ENCODE data around the gene YEATS2. TPM values are rescaled to one million over a fixed set of nuclear protein-coding genes. Genes with fewer than 3 reads are reported as not detected.

YEATS2 gene
- total and polyA plus RNA-seq, 2 donors (not counting 3 experiments of a cell fraction or from before 2014, with no cell fraction given): 30.2 to 59.9 TPM

GRCh38 chr3:183781246-183781645 is 83.6 kb downstream of the YEATS2 start:
- ChIA-PET CTCF (interaction anchor here (2.5 kb wide), 1 partner anchor 15 kb away, joined by 12 read pairs; no protein-coding TSS in a partner anchor), POLR2A (no interaction called here)
- BruUV-seq (replicated peaks): no TSS peak

More at GRCh38 chr3:183781246-183781645, 83.6 kb downstream of the YEATS2 start:
- Histone ChIP-seq H3K79me2 (ENCODE audit: control insufficient read depth, insufficient read depth, low read length) (peaks cover 8% of the 10 kb centered on the region), H3K4me2 (ENCODE audit: insufficient read depth, low read length) (no peak overlapping the region), H2AFZ (ENCODE audit: low read depth, low read length) (no peak overlapping the region), H4K20me1 (replicated peaks; ENCODE audit: control insufficient read depth, extremely low read depth, insufficient read depth, low read length) (no peaks in the 10 kb centered on the region), H3K9me1 (replicated peaks; ENCODE audit: control insufficient read depth, extremely low read depth, insufficient read depth, low read length) (no peaks in the 10 kb centered on the region), H3K4me1 (ENCODE audit: control insufficient read depth, extremely low read depth, insufficient read depth, low read length) (peaks cover 5% of the 10 kb centered on the region), H3K9ac (replicated peaks; ENCODE audit: extremely low read depth, insufficient read depth, low read length) (no peak overlapping the region), H3K27ac (ENCODE audit: insufficient read depth, low read depth, low read length) (no peak overlapping the region), H3K9me3 (replicated peaks; ENCODE audit: control insufficient read depth, insufficient read depth, low read length) (no peaks in the 10 kb centered on the region), H3K4me3 (replicated peaks in 1 of 3; ENCODE audit: insufficient read depth in 1 of 3, low read depth in 1 of 3, low read length in 3 of 3) (no peak overlapping the region), H3K27me3 (ENCODE audit: control insufficient read depth in 2 of 2, insufficient read depth in 2 of 2, low read length in 2 of 2) (no peaks in the 10 kb centered on the region), H3K36me3 (ENCODE audit: control insufficient read depth in 2 of 2, extremely low read depth in 1 of 2, insufficient read depth in 2 of 2, low read length in 2 of 2) (peaks cover 24 to 33% of the 10 kb centered on the region in 2 experiments)
- intact Hi-C loops (cut with micrococcal nuclease) (no loop called here), dilution Hi-C loops (cut with MboI; ENCODE audit: extremely low pct_ligation_motif_present, low sequenced_read_pairs) (no loop called here)
- DNase-seq (ENCODE audit: low read depth, low spot score) (no peak), FAIRE-seq (no peak)
- TF ChIP-seq MAX (IDR thresholded peaks at IDR 0.05; ENCODE audit: insufficient read depth, insufficient read length): no peak
- no peak for TF ChIP-seq POLR2A (IDR thresholded peaks at IDR 0.05; ENCODE audit: low read depth, low read length)
- no peak for TF ChIP-seq EZH2 (IDR thresholded peaks at IDR 0.05; ENCODE audit: borderline replicate concordance, low read depth, low read length, severe bottlenecking)
- no peak for TF ChIP-seq POLR2AphosphoS5 (IDR thresholded peaks at IDR 0.05; ENCODE audit: insufficient read depth, low read depth, low read length)
- TF ChIP-seq FOS (IDR thresholded peaks at IDR 0.05; ENCODE audit: borderline replicate concordance, insufficient read depth, low read length): no peak
- no peak for TF ChIP-seq MYC (IDR thresholded peaks at IDR 0.05; ENCODE audit: low read depth, low read length)
- TF ChIP-seq JUN (IDR thresholded peaks at IDR 0.05; ENCODE audit: borderline replicate concordance, insufficient read depth, insufficient read length, low read depth): no peak
- TF ChIP-seq, protein P1, sequence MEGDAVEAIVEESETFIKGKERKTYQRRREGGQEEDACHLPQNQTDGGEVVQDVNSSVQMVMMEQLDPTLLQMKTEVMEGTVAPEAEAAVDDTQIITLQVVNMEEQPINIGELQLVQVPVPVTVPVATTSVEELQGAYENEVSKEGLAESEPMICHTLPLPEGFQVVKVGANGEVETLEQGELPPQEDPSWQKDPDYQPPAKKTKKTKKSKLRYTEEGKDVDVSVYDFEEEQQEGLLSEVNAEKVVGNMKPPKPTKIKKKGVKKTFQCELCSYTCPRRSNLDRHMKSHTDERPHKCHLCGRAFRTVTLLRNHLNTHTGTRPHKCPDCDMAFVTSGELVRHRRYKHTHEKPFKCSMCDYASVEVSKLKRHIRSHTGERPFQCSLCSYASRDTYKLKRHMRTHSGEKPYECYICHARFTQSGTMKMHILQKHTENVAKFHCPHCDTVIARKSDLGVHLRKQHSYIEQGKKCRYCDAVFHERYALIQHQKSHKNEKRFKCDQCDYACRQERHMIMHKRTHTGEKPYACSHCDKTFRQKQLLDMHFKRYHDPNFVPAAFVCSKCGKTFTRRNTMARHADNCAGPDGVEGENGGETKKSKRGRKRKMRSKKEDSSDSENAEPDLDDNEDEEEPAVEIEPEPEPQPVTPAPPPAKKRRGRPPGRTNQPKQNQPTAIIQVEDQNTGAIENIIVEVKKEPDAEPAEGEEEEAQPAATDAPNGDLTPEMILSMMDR (IDR thresholded peaks at IDR 0.05; ENCODE audit: extremely low read depth in 1 of 2, insufficient read depth in 1 of 2, low read depth in 1 of 2, low read length in 2 of 2): no peak
- no peak for TF ChIP-seq GATA2 (IDR thresholded peaks at IDR 0.05; ENCODE audit: insufficient read depth, insufficient read length, low read depth, low read length)
